ENCODE measurements around the gene SLC26A1.
"Not testable (repeated sequence)": the region's sequence is repeated elsewhere in the genome, so short reads cannot be mapped to it uniquely, and the experiment has no call there.

SLC26A1 gene

GRCh38 chr4:952881-953573, 40.2 kb downstream of the SLC26A1 start:
- no peak for DNase-seq

- no peak for DNase-seq
These were observed 41.4 kb downstream of the SLC26A1 start for GRCh38 chr4:951594-952468.

GRCh38 chr4:951186-951585, 42.0 kb downstream of the SLC26A1 start:
- no peak for DNase-seq

- DNase-seq: no peak
These were observed 42.8 kb downstream of the SLC26A1 start for GRCh38 chr4:950136-951020.

- DNase-seq: no peak
These were observed 43.5 kb downstream of the SLC26A1 start for GRCh38 chr4:949656-950055.

GRCh38 chr4:948936-949300, 44.3 kb downstream of the SLC26A1 start:
- no peak for DNase-seq

GRCh38 chr4:948101-948935, 44.9 kb downstream of the SLC26A1 start:
- DNase-seq: no peak

GRCh38 chr4:947491-947971, 45.7 kb downstream of the SLC26A1 start:
- no peak for DNase-seq

GRCh38 chr4:946517-947471, 46.4 kb downstream of the SLC26A1 start:
- DNase-seq: no peak

GRCh38 chr4:946103-946450, 47.1 kb downstream of the SLC26A1 start:
- DNase-seq: no peak

GRCh38 chr4:945274-946102, 47.7 kb downstream of the SLC26A1 start:
- DNase-seq: no peak

GRCh38 chr4:939508-939907, 53.7 kb downstream of the SLC26A1 start:
- DNase-seq: not testable (repeated sequence)

All from NCI-H510A treated with DMSO at 0.1 percent for 48 hours (cell line).